ENCODE data around the gene KCNAB1.

- TF ChIP-seq POLR2A (IDR thresholded peaks at IDR 0.05): no peak
- no peak for TF ChIP-seq CTCF (IDR thresholded peaks at IDR 0.05)
- no peak for TF ChIP-seq POLR2AphosphoS5 (IDR thresholded peaks at IDR 0.05)
These were observed 54.0 kb downstream of the KCNAB1 start for GRCh38 chr3:156174229-156174847.

Data from suprapubic skin (tissue), 4 donors.